ENCODE data around the gene TYK2.

- TF ChIP-seq RFX5 (IDR thresholded peaks at IDR 0.05; ENCODE audit: low read depth, low read length), result no peak
- no peak for TF ChIP-seq CTCF (conservative IDR thresholded peaks at IDR 0.05; ENCODE audit: low read depth, low read length)
- no peak for TF ChIP-seq USF2 (IDR thresholded peaks at IDR 0.05; ENCODE audit: low read depth, low read length)
- no peak for TF ChIP-seq CHD1 (IDR thresholded peaks at IDR 0.05; ENCODE audit: low read depth, low read length)
- TF ChIP-seq POLR2A (IDR thresholded peaks at IDR 0.05; ENCODE audit: low read depth, low read length), result no peak
- TF ChIP-seq RCOR1 (IDR thresholded peaks at IDR 0.05; ENCODE audit: insufficient replicate concordance, low read length), result no peak
Measured at GRCh38 chr19:10338940-10339339, 41.4 kb downstream of the TYK2 start.

Measured in IMR-90 (cell line).